Esophagus muscularis mucosa (tissue), 3 donors: Measurements from ENCODE around the gene PDK2.

Source experiments
- POLR2A ChIP-seq: fragments of 450-650 bp; IDR thresholded peaks from one replicate; pipeline ENCODE4 v1.6.1; 2017; ENCODE audit warnings: antibody characterized with exemption, moderate library complexity, mild to moderate bottlenecking, low read depth
- POLR2AphosphoS5 ChIP-seq, 2 donors: sonication (generic); formaldehyde crosslinking; IDR thresholded peaks; one replicate each; pipeline ENCODE4 v1.6.1; 2017; ENCODE audit warnings: antibody characterized with exemption in 2 of 2
- TF ChIP-seq, protein P1 (sequence below), 3 experiments: fragments of 200-600 bp in 2 of 3; fragments of 450-650 bp in 1 of 3; sonication (generic) in 2 of 3; IDR thresholded peaks; one replicate each; pipeline ENCODE4 v1.5.1; 2017 to 2019; ENCODE audit warnings: antibody characterized with exemption in 3 of 3, mild to moderate bottlenecking in 2 of 3, moderate library complexity in 1 of 3

DNA sequence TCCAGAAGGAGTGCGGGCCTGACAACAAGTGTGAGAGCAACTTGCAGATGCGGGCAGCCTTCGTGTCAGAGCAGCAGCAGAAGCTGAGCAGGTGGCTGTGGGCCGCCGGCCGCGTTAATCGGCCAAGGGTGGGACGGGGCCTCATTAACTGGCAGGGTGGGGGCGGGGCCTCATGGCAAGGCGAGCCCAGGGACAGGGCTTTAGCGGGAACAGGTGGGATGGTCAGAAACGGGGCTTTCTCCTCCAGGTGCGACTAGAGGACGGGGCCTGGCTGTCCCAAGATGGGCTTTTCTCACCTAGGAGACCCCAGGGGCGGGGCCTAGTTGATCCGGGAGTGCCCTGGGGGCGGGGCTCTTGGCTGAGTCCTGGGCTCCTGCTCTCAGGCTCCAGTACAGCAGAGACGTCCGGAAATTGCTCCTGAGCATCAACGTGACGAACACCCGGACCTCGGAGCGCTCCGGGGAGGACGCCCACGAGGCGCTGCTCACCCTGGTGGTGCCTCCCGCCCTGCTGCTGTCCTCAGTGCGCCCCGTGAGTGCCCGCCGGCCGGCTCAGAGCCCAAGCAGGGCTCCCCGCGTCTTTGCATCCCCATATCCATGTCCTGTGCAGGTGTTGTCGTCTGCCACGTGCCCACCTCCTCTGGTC, 18.4 kb upstream of the PDK2 start:
- TF ChIP-seq, protein P1, sequence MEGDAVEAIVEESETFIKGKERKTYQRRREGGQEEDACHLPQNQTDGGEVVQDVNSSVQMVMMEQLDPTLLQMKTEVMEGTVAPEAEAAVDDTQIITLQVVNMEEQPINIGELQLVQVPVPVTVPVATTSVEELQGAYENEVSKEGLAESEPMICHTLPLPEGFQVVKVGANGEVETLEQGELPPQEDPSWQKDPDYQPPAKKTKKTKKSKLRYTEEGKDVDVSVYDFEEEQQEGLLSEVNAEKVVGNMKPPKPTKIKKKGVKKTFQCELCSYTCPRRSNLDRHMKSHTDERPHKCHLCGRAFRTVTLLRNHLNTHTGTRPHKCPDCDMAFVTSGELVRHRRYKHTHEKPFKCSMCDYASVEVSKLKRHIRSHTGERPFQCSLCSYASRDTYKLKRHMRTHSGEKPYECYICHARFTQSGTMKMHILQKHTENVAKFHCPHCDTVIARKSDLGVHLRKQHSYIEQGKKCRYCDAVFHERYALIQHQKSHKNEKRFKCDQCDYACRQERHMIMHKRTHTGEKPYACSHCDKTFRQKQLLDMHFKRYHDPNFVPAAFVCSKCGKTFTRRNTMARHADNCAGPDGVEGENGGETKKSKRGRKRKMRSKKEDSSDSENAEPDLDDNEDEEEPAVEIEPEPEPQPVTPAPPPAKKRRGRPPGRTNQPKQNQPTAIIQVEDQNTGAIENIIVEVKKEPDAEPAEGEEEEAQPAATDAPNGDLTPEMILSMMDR (IDR thresholded peaks at IDR 0.05), result no peak
- TF ChIP-seq POLR2A (no peak), POLR2AphosphoS5 (IDR thresholded peaks at IDR 0.05) (no peak)
